Stimulated activated CD8-positive, alpha-beta memory T cell treated with anti-CD3 and anti-CD28 coated beads, Interleukin-7, amount 100 ng/mL, for 48 hours (primary cell): ENCODE data around the gene NABP2.
A peak's percentile ranks its signal among the peaks of the same experiment; 100 is the strongest.
"Not testable (repeated sequence)": the region's sequence is repeated elsewhere in the genome, so short reads cannot be mapped to it uniquely, and the experiment has no call there.

ENCODE experiments used
- DNase-seq, 2 donors: peaks; one replicate each; pipeline ENCODE4 v3.0.0-alpha.2; 2020; ENCODE audit warnings: low read depth in 1 of 2; ENCODE audit errors: extremely low read depth in 1 of 2

Gene NABP2

GRCh38 chr12:56224102-56224701 is at the start of gene NABP2:
NABP2 (plus strand) TSS chr12:56224342; CDS start chr12:56224857, 515 bp downstream.
- DNase-seq: peak; percentile 94 to 96

DNA sequence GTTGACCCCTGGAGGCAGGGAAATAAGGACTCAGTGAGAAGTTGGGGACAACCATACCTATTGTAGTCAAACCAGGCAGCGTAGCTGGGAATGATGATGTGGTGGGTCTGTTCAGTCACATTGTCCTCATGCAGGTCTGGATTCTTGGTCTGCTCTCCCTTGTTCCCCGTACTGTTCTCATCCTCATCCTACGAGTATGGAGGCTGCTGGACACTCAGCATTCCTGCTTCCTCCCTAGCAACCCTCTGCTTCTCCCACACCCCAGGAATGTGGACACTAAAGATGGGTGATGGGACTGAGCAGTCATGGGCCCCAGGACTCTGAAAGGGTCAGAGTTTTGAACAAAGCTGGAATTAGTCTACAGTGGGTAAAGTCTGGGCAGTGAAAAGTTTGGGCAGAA is 45.8 kb upstream of the NABP2 start:
- no peak for DNase-seq

GRCh38 chr12:56186957-56187356 is 37.2 kb upstream of the NABP2 start:
- no peak for DNase-seq

DNA sequence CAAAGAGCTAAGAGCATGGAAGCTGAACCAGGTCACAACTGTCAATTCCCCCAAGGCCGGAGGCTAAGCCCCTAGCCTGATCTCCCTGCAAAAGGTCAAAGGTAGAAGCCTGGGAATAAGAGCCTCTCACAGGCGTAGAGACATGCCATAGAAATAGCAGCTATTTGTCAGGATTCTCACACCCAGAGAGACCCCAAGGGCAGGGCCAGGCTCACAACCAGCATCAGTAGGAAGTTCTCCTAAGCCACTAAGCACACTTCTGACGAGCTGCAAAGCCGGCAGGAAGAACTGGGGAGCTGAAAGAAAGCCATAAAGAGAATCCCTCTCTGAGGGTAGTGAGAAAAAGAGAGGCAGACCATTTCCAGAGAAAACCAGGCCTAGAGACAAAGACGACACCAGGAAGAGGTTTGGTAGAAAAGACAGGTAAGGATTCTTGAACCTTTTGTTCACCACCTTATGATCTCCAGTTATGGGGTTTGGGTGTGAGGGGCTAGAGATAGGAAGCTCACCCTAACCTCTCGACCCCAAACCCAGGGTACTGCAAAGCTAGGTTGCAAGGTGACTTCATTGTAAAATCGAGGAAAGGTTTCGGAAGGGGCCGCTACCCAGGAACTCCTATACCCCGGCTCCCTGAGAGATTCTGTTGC is 35.9 kb upstream of the NABP2 start:
- DNase-seq: no peak

DNA sequence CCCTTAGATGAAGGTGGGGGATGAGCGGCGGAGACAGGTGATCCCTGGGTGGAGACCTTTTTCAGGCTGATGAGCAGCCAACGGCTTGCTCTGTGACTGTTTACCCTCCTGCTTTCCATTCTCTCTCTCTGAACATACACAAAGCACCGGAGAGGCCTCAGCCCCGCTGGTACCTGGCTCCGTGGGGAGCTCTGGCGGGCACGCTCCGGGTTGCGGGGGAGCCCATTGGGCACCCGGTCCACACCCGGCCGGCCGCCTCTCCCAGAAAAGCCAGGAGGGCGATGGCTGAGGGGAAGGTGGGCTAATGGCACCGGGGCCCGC is 35.4 kb upstream of the NABP2 start:
- no peak for DNase-seq

- DNase-seq: peak; percentile 65 to 76
These were observed 34.8 kb upstream of the NABP2 start, which contains the start of gene SMARCC2 for GRCh38 chr12:56189099-56189917. SMARCC2 (minus strand) TSS chr12:56189483; CDS start chr12:56189461, 22 bp downstream.

GRCh38 chr12:56189918-56190694 is 34.0 kb upstream of the NABP2 start:
- peak; percentile 76 to 77 for DNase-seq

GRCh38 chr12:56190695-56191155 is 33.4 kb upstream of the NABP2 start:
- no peak for DNase-seq

DNA sequence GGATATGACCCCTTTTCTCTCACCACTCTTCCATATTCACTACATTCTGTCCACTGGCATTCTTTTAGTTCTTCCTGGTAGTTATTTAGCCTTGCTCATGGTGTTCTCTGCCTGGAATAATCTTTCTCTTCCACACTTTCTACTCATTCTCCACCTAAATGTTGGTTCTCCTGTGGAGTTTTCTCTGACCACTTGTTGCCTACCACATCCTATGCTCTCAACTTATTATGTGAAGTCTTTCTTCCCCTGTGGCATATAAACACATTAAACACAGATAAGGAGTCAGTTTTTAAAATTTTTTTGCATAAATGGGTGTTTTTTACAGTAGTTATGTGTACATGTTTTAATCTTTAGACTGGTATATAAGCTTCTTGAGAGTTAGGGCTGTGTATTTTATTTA is 31.6 kb upstream of the NABP2 start:
- no peak for DNase-seq

GRCh38 chr12:56193025-56193578 is 31.0 kb upstream of the NABP2 start:
- DNase-seq: peak in 1 of 2 donors; percentile 67

DNA sequence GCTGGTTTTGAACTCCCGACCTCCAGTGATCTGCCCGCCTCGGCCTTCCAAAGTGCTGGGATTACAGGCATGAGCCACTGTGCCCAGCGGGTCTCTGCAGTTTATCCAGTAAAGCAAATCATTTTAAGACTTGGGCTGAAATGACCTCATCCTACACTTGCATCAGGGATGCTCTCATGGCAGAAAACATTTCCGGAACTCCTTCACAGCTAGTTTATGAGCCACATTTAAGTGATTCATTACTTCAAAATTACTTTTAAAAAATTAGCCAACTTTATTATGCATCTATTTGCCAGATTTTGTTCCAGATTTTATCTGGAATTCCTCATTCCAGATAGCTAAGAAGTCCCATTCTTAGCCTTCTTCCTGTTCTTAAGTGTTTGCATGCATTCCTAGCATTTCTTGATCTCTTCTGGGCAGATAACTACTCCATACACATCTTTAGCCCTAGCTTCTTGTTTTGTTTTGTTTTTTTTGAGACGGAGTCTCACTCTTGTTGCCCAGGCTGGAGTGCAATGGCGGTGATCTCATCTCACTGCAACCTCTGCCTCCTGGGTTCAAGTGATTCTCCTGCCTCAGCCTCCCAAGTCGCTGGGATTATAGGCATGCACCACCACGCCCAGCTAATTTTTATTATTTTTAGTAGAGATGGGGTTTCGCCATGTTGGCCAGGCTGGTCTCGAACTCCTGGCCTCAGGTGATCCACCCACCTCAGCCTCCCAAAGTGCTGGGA is 27.2 kb upstream of the NABP2 start:
- DNase-seq: not testable (repeated sequence)

GRCh38 chr12:56197921-56198635 is 26.1 kb upstream of the NABP2 start:
- DNase-seq: no peak

DNA sequence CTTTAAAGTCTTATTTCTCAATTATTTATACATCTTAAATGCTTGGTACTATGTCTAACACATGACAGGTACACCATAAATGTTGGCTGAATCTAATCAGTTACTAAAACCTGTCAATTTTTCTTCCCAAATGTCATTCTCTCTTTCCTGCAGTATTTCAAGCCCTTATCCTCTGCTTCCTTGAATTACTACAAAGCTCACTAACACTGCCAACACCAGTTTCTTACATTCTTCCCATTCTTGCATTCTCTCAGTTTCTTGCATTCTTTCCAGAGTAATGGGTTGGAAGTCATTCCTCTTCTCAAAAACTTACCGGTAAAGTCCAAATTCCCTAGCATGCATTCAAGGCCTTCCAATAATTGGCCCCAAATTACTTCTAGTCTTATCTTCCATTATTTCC is 25.3 kb upstream of the NABP2 start:
- no peak for DNase-seq

GRCh38 chr12:56202366-56202765 is 21.8 kb upstream of the NABP2 start:
- no peak for DNase-seq

GRCh38 chr12:56202838-56203237 is 21.3 kb upstream of the NABP2 start:
- DNase-seq: no peak

GRCh38 chr12:56204275-56204674 is 19.9 kb upstream of the NABP2 start:
- DNase-seq: no peak

DNA sequence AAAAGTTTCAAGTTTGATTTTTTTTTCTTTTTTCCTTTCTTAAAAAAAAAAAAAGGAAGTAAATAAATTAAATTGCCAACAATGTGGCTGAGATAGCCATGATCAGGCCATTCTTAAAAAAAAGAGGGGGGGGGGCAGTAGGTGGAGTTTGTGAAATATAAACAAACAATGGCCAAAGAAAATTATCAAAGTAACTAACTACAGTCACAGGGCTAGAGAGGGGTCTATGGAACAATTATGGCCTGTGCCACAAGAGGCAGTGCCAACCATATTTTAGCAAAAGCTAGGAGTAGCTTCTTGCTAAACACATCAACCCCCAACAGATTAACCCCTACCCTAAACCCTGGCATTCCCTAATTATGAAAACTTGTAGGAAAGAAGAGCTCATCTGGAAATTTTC is 18.7 kb upstream of the NABP2 start:
- no peak for DNase-seq

DNA sequence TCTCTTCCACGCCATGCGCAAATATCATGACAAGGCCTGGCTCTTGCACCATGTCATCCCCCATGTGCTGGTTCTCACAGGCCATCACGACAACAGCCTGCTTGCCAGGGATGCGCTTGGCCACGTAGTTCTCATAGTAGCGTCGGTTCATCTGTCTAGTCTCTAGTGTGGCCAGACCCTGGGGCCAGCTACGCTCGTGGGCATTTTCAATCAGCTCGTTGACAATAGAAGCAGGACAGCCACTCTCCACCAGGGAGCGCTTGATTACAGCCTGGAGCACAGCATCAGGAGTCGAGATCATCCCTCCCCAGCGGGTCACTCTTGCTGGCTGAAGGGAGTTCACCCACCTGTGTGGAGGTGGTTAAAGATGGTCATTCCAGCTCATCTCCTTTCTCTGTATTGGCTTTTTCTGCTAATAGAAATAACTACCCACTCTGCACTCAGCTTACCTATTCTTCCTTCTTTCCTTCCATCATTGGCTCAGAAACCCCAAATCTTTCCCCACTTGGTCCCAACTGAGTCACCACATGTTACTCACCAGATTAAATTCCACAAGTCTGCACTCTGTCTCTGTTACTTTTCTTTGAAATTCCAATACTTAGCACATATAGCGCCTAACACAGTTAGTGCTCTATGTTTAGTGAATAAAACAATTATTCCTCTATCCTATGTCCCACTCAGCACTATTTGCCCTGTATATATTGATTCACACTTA is 17.5 kb upstream of the NABP2 start:
- DNase-seq: no peak

DNA sequence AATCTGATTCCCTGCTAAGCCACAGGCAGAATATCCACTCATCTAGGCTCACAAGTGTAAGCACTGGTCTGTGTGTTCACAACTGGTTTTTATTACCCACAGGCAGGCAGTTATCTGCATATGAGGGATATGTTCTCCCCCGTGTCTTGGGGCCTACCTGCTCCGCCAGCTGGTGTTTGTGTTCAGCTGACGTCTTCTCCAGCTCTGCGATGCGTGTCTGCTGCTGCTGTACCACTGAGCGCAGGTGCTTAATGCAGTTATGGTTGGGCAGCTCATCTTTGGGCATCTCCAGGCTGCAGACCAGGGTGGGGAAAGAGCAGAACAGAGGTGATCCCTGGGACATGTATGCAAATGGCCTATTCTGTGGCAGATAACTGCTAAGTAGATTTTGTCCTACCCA is 16.1 kb upstream of the NABP2 start:
- no peak for DNase-seq
